ENCODE results near the gene MXD3. TPM values are rescaled to one million over a fixed set of nuclear protein-coding genes. Genes with fewer than 3 reads are reported as not detected.
A peak's percentile ranks its signal among the peaks of the same experiment; 100 is the strongest.

Gene MXD3
- polyA plus RNA-seq, 3 donors: 21.5 to 61.9 (median 25.5) TPM

GRCh38 chr5:177325868-177326381 is 14.2 kb upstream of the MXD3 start:
- H3K9me3 ChIP-seq (replicated peaks in 1 of 2; ENCODE audit: control insufficient read depth in 1 of 2, insufficient read depth in 1 of 2, low read length in 2 of 2): no peaks in the 10 kb centered on the region
- H3K27ac Mint-ChIP-seq: no peak overlapping the region
- H3K36me3 ChIP-seq (replicated peaks in 1 of 2; ENCODE audit: control insufficient read depth in 1 of 2, insufficient read depth in 2 of 2, low read length in 2 of 2): peaks cover 19 to 42% of the 10 kb centered on the region in 2 donors
- DNase-seq: no peak
- peaks cover 30% of the 10 kb centered on the region for H3K4me1 Mint-ChIP-seq
- no peak overlapping the region for H3K4me3 Mint-ChIP-seq
- no peaks in the 10 kb centered on the region for H3K79me2 ChIP-seq (ENCODE audit: insufficient read depth, low read length)
- H3K27me3 ChIP-seq (ENCODE audit: control insufficient read depth in 2 of 2, insufficient read depth in 2 of 2, low read length in 2 of 2): no peaks in the 10 kb centered on the region
- peaks cover 11% of the 10 kb centered on the region for H4K20me1 ChIP-seq (ENCODE audit: insufficient read depth, low read length)
- H3K36me3 Mint-ChIP-seq: peaks cover 36 to 60% of the 10 kb centered on the region in 2 donors
- H3K4me3 ChIP-seq (replicated peaks in 1 of 3; ENCODE audit: low read depth in 2 of 3, low read length in 3 of 3): no peak overlapping the region
- no peaks in the 10 kb centered on the region for H3K9me3 Mint-ChIP-seq
- no peak for TF ChIP-seq CTCF (IDR thresholded peaks at IDR 0.05)
- WGBS (ENCODE audit: insufficient coverage): 100% methylated on average over 1 of the region's 1 CpG
- H3K4me1 ChIP-seq (ENCODE audit: control insufficient read depth in 1 of 2, insufficient read depth in 2 of 2, low read length in 2 of 2): peaks cover 5 to 19% of the 10 kb centered on the region in 2 donors
- H2AFZ ChIP-seq (ENCODE audit: insufficient read depth, low read depth, low read length, poor library complexity, severe bottlenecking): no peak overlapping the region
- no peak overlapping the region for H3K4me2 ChIP-seq (replicated peaks; ENCODE audit: extremely low read depth, low read length, poor library complexity, severe bottlenecking)
- H3K27ac ChIP-seq (ENCODE audit: low read depth in 1 of 2, low read length in 2 of 2): no peak overlapping the region
- H3K9ac ChIP-seq (ENCODE audit: insufficient read depth, low read length, poor library complexity, severe bottlenecking): no peak overlapping the region
- peaks cover 0 to 6% (median 2%) of the 10 kb centered on the region in 3 donors for H3K27me3 Mint-ChIP-seq (ENCODE audit: low read depth in 3 of 3)
- intact Hi-C loops (cut with micrococcal nuclease): loop anchor here in 1 of 2 donors (2.0 kb wide), 1 partner anchor 67 kb away; no protein-coding TSS in a partner anchor

GRCh38 chr5:177320879-177321278 is 9.2 kb upstream of the MXD3 start:
- peaks cover 7 to 12% (median 10%) of the 10 kb centered on the region in 7 donors for H3K9me3 Mint-ChIP-seq
- peaks cover 0 to 2% of the 10 kb centered on the region in 2 donors for H3K36me3 ChIP-seq (replicated peaks in 1 of 2; ENCODE audit: control insufficient read depth in 1 of 2, insufficient read depth in 2 of 2, low read length in 2 of 2)
- no peak for TF ChIP-seq CTCF (IDR thresholded peaks at IDR 0.05)
- H3K27me3 Mint-ChIP-seq (ENCODE audit: low read depth in 3 of 3): peaks cover 0 to 2% (median 2%) of the 10 kb centered on the region in 3 donors
- H3K9ac ChIP-seq (ENCODE audit: insufficient read depth, low read length, poor library complexity, severe bottlenecking): no peak overlapping the region
- H3K27ac Mint-ChIP-seq: peak overlapping the region in 6 of 7 donors; percentile 40 to 81 (median 60)
- H2AFZ ChIP-seq (ENCODE audit: insufficient read depth, low read depth, low read length, poor library complexity, severe bottlenecking): peak overlapping the region; percentile 7
- peaks cover 4 to 8% of the 10 kb centered on the region in 2 donors for H3K9me3 ChIP-seq (replicated peaks in 1 of 2; ENCODE audit: control insufficient read depth in 1 of 2, insufficient read depth in 1 of 2, low read length in 2 of 2)
- no peaks in the 10 kb centered on the region for H3K27me3 ChIP-seq (ENCODE audit: control insufficient read depth in 2 of 2, insufficient read depth in 2 of 2, low read length in 2 of 2)
- H4K20me1 ChIP-seq (ENCODE audit: insufficient read depth, low read length): peaks cover 20% of the 10 kb centered on the region
- peak; percentile 58 to 75 (median 73) for DNase-seq
- H3K36me3 Mint-ChIP-seq: peaks cover 27 to 47% of the 10 kb centered on the region in 2 donors
- intact Hi-C loops (cut with micrococcal nuclease): no loop called here
- peak overlapping the region in 1 of 2 donors; percentile 1 for H3K27ac ChIP-seq (ENCODE audit: low read depth in 1 of 2, low read length in 2 of 2)
- H3K4me3 ChIP-seq (replicated peaks in 1 of 3; ENCODE audit: low read depth in 2 of 3, low read length in 3 of 3): no peak overlapping the region
- H3K4me1 ChIP-seq (ENCODE audit: control insufficient read depth in 1 of 2, insufficient read depth in 2 of 2, low read length in 2 of 2): peaks cover 15 to 33% of the 10 kb centered on the region in 2 donors
- H3K4me2 ChIP-seq (replicated peaks; ENCODE audit: extremely low read depth, low read length, poor library complexity, severe bottlenecking): peak overlapping the region; percentile 12
- 10% methylated on average over 4 of the region's 7 CpGs for WGBS (ENCODE audit: insufficient coverage)
- H3K4me1 Mint-ChIP-seq: peaks cover 39% of the 10 kb centered on the region
- no peak overlapping the region for H3K4me3 Mint-ChIP-seq
- H3K79me2 ChIP-seq (ENCODE audit: insufficient read depth, low read length): no peaks in the 10 kb centered on the region

All from CD14-positive monocyte (primary cell).